SU-DHL-6 (cell line): ENCODE measurements around the gene DNAI4.

ENCODE experiments used
- H2AFZ ChIP-seq: fragments of 200-600 bp; sonication (generic); 2 replicates; pipeline ENCODE4 v1.6.1; 2014; ENCODE audit warnings: low read depth, mild to moderate bottlenecking, moderate library complexity, mixed read lengths, antibody characterized with exemption, low read length; ENCODE audit not compliant: severe bottlenecking
- H3F3A ChIP-seq: fragments of 200-600 bp; shearing (Covaris generic); 2 replicates; pipeline ENCODE4 v1.6.0; 2016; ENCODE audit warnings: antibody characterized with exemption, mild to moderate bottlenecking; ENCODE audit not compliant: insufficient read depth
- H3K27ac ChIP-seq: fragments of 200-600 bp; sonication (generic); 2 replicates; pipeline ENCODE4 v1.5.1; 2016; ENCODE audit warnings: low read depth, mild to moderate bottlenecking, low read length, moderate library complexity, mixed read lengths
- H3K27me3 ChIP-seq: fragments of 200-600 bp; sonication (generic), shearing (Covaris generic); 2 replicates; pipeline ENCODE4 v1.6.0; 2014; ENCODE audit warnings: mild to moderate bottlenecking, low read length
- H3K36me3 ChIP-seq: fragments of 200-600 bp; sonication (generic); 2 replicates; pipeline ENCODE4 v1.6.1; 2014; ENCODE audit warnings: mild to moderate bottlenecking, low read length, mixed read lengths
- H3K4me2 ChIP-seq: fragments of 300-600, 200-600 bp; shearing (Covaris generic), sonication (generic); 2 replicates; pipeline ENCODE4 v1.6.0; 2014; ENCODE audit warnings: low read length, low read depth, mild to moderate bottlenecking; ENCODE audit not compliant: poor library complexity, severe bottlenecking
- H3K4me3 ChIP-seq: fragments of 200-600 bp; sonication (generic); 2 replicates; pipeline ENCODE4 v1.5.1; 2014; ENCODE audit warnings: antibody characterized with exemption, low read length, mild to moderate bottlenecking, mixed read lengths; ENCODE audit not compliant: insufficient read depth, poor library complexity, severe bottlenecking
- H3K79me2 ChIP-seq: fragments of 200-600 bp; sonication (generic); 2 replicates; pipeline ENCODE4 v1.6.1; 2014; ENCODE audit warnings: mild to moderate bottlenecking, low read length, moderate library complexity; ENCODE audit not compliant: insufficient read depth
- H3K9ac ChIP-seq: fragments of 200-600 bp; sonication (generic); 2 replicates; pipeline ENCODE4 v1.7.0; 2014; ENCODE audit warnings: mild to moderate bottlenecking, low read length
- H3K9me2 ChIP-seq: fragments of 200-600 bp; sonication (generic); replicated peaks from 2 replicates; pipeline ENCODE4 v1.6.1; 2014; ENCODE audit warnings: low read length; ENCODE audit not compliant: insufficient read depth
- H3K9me3 ChIP-seq: fragments of 200-600 bp; sonication (generic); 2 replicates; pipeline ENCODE4 v1.6.1; 2014; ENCODE audit warnings: low read length, mixed read lengths; ENCODE audit not compliant: insufficient read depth
- H4K20me1 ChIP-seq: fragments of 200-600 bp; sonication (generic); 2 replicates; pipeline ENCODE4 v1.6.1; 2014; ENCODE audit warnings: low read depth, mild to moderate bottlenecking, antibody characterized with exemption, low read length, moderate library complexity, mixed read lengths
- CTCF ChIP-seq: fragments of 200-600 bp; sonication (generic); IDR thresholded peaks from one replicate; pipeline ENCODE4 v1.5.1; 2017; ENCODE audit warnings: antibody characterized with exemption, mild to moderate bottlenecking, low read length, moderate library complexity; ENCODE audit not compliant: insufficient read depth, poor library complexity, severe bottlenecking
- EZH2phosphoT487 ChIP-seq: fragments of 200-600 bp; sonication (generic), shearing (Covaris generic); conservative IDR thresholded peaks from 2 replicates; pipeline ENCODE4 v1.6.1; 2018; ENCODE audit warnings: mild to moderate bottlenecking, antibody characterized with exemption, low read length, moderate library complexity, mixed read lengths

DNAI4 gene

DNA sequence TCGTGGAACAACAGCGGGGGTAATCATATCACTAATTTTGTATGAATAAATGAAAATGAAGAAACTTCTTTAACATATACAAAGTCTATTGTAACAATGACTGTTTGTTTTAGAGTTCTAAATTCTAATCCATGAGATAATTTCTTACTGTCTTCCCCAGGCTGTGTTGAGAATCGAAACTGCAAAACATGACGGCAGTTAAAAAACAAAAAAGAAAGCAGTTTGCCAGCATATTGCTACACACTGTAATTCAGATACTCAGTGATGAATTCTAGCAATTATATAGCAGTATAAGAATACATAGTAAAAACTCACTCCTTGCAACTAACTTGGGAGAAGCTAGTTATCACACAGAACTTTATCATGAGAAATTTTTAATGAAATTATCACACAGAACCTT is 145.7 kb downstream of the DNAI4 start:
- no peak overlapping the region for H2AFZ ChIP-seq
- TF ChIP-seq EZH2phosphoT487, result no peak
- TF ChIP-seq CTCF, result no peak
- H3K9me2 ChIP-seq, result no peaks in the 10 kb centered on the region
- H3K27ac ChIP-seq, result no peak overlapping the region
- no peaks in the 10 kb centered on the region for H4K20me1 ChIP-seq
- no peaks in the 10 kb centered on the region for H3K27me3 ChIP-seq
- no peak overlapping the region for H3K4me2 ChIP-seq
- H3K9me3 ChIP-seq, result no peaks in the 10 kb centered on the region
- H3K36me3 ChIP-seq, result no peaks in the 10 kb centered on the region
- H3K9ac ChIP-seq, result no peak overlapping the region
- no peaks in the 10 kb centered on the region for H3F3A ChIP-seq
- no peaks in the 10 kb centered on the region for H3K79me2 ChIP-seq
- no peak overlapping the region for H3K4me3 ChIP-seq

GRCh38 chr1:66778266-66778665 is 146.4 kb downstream of the DNAI4 start:
- no peaks in the 10 kb centered on the region for H4K20me1 ChIP-seq
- no peak overlapping the region for H3K27ac ChIP-seq
- no peak overlapping the region for H3K4me2 ChIP-seq
- no peak overlapping the region for H2AFZ ChIP-seq
- no peaks in the 10 kb centered on the region for H3F3A ChIP-seq
- H3K9ac ChIP-seq, result no peak overlapping the region
- H3K27me3 ChIP-seq, result no peaks in the 10 kb centered on the region
- H3K4me3 ChIP-seq, result no peak overlapping the region
- no peaks in the 10 kb centered on the region for H3K9me3 ChIP-seq
- no peaks in the 10 kb centered on the region for H3K36me3 ChIP-seq
- no peaks in the 10 kb centered on the region for H3K9me2 ChIP-seq
- H3K79me2 ChIP-seq, result no peaks in the 10 kb centered on the region
- TF ChIP-seq EZH2phosphoT487 (no peak), CTCF (no peak)

DNA sequence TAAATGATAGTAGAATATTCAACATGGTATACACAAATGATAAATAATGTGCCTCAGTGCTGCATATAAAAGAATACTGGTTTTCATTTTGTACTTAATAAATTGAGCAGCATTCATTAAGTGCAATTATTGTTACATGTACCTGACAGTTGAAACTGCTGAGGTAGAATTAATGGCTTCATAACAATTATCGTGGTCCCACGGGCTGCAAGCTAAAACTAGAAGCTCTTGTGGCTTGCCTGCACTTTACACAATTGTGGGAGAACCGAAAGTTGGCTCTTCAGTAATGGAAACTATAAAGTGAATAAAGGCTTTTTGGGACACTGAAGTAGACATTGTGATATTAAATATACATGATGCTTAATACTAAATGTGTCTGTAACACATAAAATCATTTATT is 146.8 kb downstream of the DNAI4 start:
- H3K27me3 ChIP-seq, result no peaks in the 10 kb centered on the region
- H3K4me3 ChIP-seq, result no peak overlapping the region
- H3K9me3 ChIP-seq, result no peaks in the 10 kb centered on the region
- H3K9me2 ChIP-seq, result no peaks in the 10 kb centered on the region
- no peak overlapping the region for H3K4me2 ChIP-seq
- H3K9ac ChIP-seq, result no peak overlapping the region
- no peaks in the 10 kb centered on the region for H3K79me2 ChIP-seq
- H4K20me1 ChIP-seq, result no peaks in the 10 kb centered on the region
- H2AFZ ChIP-seq, result no peak overlapping the region
- H3K27ac ChIP-seq, result no peak overlapping the region
- TF ChIP-seq EZH2phosphoT487 (no peak), CTCF (no peak)
- H3K36me3 ChIP-seq, result no peaks in the 10 kb centered on the region
- no peaks in the 10 kb centered on the region for H3F3A ChIP-seq

DNA sequence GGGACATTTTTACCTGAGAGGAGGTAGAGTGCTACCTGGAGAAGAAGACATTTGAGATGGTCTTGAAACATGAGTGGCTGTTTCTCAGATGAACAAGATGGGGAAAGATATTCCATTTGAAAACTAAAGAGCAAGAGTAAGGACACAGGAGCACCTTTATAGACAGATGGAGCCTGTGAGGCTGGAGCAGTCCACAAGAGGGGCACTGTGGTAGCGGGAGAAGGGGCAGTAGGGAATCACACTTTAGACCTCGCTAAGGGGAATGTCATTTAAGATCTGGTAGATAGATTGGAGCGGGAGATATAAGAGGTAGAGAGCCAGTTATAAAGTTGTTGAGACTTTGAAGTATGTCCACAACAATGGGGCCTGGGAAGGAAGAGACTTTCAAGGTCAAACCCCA is 149.0 kb downstream of the DNAI4 start:
- Histone ChIP-seq H2AFZ (no peak overlapping the region), H3K9ac (no peak overlapping the region), H3K9me2 (no peaks in the 10 kb centered on the region), H3K79me2 (no peaks in the 10 kb centered on the region), H3K9me3 (no peaks in the 10 kb centered on the region), H3F3A (no peaks in the 10 kb centered on the region), H4K20me1 (no peaks in the 10 kb centered on the region), H3K27me3 (no peaks in the 10 kb centered on the region), H3K4me2 (no peak overlapping the region), H3K27ac (no peak overlapping the region), H3K36me3 (no peaks in the 10 kb centered on the region), H3K4me3 (no peak overlapping the region)
- no peak for TF ChIP-seq EZH2phosphoT487
- no peak for TF ChIP-seq CTCF
